Neural progenitor cell (in vitro differentiated cells): ENCODE measurements around the gene COIL.

Experiments
- EZH2 ChIP-seq: fragments of 200-600 bp; sonication (generic); IDR thresholded peaks from 2 replicates; pipeline ENCODE4 v1.6.1; 2017; ENCODE audit warnings: antibody characterized with exemption, mild to moderate bottlenecking, moderate library complexity
- TF ChIP-seq, protein P1 (sequence below): fragments of 200-600 bp; sonication (generic); IDR thresholded peaks from 2 replicates; pipeline ENCODE4 v1.5.1; 2017; ENCODE audit warnings: antibody characterized with exemption, mild to moderate bottlenecking

DNA sequence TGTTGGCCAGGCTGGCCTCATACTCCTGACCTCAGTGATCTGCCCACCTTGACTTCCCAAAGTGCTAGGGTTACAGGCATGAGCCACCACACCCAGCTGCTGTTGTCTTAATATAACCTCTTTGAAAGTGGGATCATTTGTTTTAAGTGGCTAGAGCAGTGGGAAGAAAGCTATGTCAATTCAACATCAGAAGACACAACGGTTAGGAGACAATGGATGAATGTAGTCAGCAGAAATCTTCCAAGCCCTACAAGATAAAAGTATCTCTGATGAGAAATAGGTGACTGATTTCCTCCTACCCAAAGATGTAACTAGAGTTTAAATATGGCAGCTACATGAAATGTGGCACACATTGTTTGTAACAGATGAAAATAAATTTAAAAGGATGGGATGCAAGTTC lies 27.0 kb downstream of the COIL start:
- TF ChIP-seq, protein P1, sequence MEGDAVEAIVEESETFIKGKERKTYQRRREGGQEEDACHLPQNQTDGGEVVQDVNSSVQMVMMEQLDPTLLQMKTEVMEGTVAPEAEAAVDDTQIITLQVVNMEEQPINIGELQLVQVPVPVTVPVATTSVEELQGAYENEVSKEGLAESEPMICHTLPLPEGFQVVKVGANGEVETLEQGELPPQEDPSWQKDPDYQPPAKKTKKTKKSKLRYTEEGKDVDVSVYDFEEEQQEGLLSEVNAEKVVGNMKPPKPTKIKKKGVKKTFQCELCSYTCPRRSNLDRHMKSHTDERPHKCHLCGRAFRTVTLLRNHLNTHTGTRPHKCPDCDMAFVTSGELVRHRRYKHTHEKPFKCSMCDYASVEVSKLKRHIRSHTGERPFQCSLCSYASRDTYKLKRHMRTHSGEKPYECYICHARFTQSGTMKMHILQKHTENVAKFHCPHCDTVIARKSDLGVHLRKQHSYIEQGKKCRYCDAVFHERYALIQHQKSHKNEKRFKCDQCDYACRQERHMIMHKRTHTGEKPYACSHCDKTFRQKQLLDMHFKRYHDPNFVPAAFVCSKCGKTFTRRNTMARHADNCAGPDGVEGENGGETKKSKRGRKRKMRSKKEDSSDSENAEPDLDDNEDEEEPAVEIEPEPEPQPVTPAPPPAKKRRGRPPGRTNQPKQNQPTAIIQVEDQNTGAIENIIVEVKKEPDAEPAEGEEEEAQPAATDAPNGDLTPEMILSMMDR = no peak
- TF ChIP-seq EZH2 = no peak
